Glomerular endothelial cell (primary cell): ENCODE data around the gene ROR1. TPM values are rescaled to one million over a fixed set of nuclear protein-coding genes. Genes with fewer than 3 reads are reported as not detected.

Experiments used
- DNase-seq: peaks from one replicate; pipeline ENCODE4 v3.0.0-alpha.2; 2011; ENCODE audit warnings: low read depth, low spot score; ENCODE audit errors: extremely low read depth
- total RNA-seq: library from RNA; depleted of rRNA; stranded (reverse); fragments of >200 nt; gene quantifications from 2 replicates; pipeline ENCODE4 v1.2.3, GENCODE V29; 2015

ROR1 gene
- total RNA-seq, 1 donor from 2014 or later: 28.5 TPM

GRCh38 chr1:64161357-64161941 lies 387.6 kb downstream of the ROR1 start:
- DNase-seq: no peak

DNA sequence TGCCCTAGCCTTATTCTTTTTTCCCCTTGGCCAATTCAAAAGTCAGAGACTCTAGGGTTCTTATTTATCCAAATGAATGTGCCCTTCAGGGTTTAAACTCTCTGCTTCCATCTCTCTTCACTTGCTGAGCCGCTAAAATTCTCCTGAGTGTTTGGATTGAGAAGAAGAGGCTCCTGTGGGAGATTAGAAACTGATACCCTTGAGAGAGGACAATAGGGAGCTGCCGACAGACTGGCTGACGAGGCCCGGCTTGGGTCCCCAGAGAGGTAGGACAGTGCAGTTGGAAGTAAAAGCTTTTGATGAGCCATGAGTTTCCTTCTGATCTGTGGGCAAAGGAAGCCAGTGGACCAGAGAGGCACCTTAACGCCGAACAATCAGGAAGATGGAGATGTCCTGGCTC lies 388.3 kb downstream of the ROR1 start:
- no peak for DNase-seq

DNA sequence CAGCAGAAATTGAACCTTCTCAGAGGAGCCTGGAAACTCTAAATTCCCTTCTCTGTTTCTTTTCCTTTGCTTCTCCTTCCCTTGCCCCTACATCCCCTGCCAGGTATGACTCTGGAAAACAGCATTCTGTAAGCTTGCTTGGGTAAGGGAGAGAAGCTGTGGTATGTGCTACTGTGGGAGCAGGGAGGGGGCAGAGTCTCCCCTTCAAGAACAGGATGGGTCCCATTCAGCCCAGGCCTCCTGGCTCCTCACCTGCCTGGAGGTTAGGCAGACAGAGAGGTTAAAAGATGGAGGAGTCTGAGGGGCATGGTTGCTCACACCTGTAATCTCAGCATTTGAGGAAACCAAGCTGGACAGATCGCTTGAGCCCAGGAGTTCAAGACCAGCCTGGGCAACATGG lies 389.0 kb downstream of the ROR1 start:
- no peak for DNase-seq

GRCh38 chr1:64163431-64163830 lies 389.6 kb downstream of the ROR1 start:
- no peak for DNase-seq

DNA sequence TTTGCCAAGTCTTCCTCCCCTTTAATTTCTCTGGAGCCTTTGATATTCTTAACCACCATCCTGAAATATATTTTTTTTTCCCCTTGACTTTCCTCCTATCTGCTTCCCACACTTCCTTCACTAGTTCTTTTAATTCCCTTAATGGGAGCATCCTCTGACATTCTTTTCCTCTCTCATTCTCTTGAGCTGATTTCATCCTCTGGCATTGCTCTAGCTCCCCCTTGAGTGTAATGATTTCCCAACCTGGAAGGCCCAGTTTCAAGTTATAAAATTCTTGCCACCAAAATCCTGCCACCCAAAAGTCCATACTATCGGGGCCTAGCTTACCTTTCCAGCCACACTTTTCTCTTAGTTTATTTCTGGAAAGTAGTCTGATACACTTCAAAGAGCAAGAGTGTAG lies 390.2 kb downstream of the ROR1 start:
- DNase-seq: no peak

- no peak for DNase-seq
These were observed 392.8 kb downstream of the ROR1 start for GRCh38 chr1:64166629-64167028.

GRCh38 chr1:64167176-64167575 lies 393.4 kb downstream of the ROR1 start:
- DNase-seq: no peak

DNA sequence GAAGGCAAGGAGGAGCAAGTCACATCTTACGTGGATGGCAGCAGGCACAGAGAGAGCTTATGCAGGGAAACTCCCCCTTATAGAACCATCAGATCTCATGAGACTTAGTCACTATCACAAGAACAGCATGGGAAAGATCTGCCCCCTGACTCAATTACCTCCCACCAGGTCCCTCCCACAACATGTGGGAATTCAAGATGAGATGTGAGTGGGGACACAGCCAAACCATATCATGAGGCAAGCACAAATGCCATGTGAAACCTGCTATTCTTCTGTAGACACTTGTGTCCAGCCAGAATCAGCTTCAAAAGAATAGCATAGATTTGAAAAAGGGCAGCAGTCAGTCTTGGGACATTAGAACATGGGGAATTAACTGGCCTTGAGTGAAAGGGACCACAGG lies 397.4 kb downstream of the ROR1 start:
- no peak for DNase-seq

DNA sequence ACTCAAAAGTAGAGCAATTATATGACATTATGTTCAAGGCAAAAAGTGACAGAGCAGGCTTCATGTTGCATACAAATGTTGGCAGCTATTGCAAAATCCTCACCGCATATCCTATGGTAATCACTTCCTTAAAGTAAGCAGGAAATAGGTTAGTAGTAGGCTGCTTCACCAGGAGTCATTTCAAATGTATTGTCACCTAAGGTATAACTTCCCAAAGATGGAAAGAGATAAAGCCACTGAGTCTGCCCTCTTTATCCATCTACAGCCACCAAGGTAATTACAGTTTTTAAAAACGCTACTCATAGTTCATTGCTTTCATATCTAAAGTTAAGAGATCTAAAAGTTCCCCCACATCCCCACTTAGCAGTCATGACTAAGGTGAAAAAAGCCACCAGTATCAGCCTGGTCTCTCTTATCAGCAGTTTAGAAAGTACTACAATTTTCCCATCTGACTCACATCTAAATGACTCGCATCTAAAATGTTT lies 398.0 kb downstream of the ROR1 start:
- no peak for DNase-seq

GRCh38 chr1:64172458-64172983 lies 398.7 kb downstream of the ROR1 start:
- DNase-seq: no peak

- no peak for DNase-seq
These were observed 399.6 kb downstream of the ROR1 start for GRCh38 chr1:64173336-64173940.

- no peak for DNase-seq
These were observed 401.8 kb downstream of the ROR1 start for GRCh38 chr1:64175639-64176038.

GRCh38 chr1:64176659-64177058 lies 402.8 kb downstream of the ROR1 start:
- no peak for DNase-seq

GRCh38 chr1:64179588-64179987 lies 405.8 kb downstream of the ROR1 start:
- DNase-seq: no peak

- DNase-seq: no peak
These were observed 408.4 kb downstream of the ROR1 start for GRCh38 chr1:64182207-64182606.

- no peak for DNase-seq
These were observed 409.7 kb downstream of the ROR1 start for GRCh38 chr1:64183395-64184002.

DNA sequence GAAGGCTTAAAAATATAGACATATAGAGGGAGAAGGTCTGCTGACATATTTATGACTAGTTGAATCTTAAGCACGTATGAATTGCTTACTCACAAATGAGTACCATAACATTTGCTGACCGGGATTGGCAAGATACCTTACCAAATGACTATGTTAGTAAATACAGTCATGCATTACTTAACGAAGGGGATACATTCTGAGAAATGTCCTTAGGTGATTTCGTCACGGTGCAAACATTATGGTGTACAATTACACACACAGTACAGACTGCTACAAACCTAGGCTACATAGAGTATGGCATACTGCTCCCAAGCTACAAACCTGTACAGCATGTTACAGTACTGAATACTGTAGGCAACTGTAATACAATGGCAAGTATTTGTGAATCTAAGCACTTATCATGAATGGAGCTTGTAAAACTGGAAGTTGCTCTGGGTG lies 410.2 kb downstream of the ROR1 start:
- DNase-seq: no peak

GRCh38 chr1:64186138-64186897 lies 412.5 kb downstream of the ROR1 start:
- DNase-seq: no peak

- no peak for DNase-seq
These were observed 413.1 kb downstream of the ROR1 start for GRCh38 chr1:64186898-64187280.

DNA sequence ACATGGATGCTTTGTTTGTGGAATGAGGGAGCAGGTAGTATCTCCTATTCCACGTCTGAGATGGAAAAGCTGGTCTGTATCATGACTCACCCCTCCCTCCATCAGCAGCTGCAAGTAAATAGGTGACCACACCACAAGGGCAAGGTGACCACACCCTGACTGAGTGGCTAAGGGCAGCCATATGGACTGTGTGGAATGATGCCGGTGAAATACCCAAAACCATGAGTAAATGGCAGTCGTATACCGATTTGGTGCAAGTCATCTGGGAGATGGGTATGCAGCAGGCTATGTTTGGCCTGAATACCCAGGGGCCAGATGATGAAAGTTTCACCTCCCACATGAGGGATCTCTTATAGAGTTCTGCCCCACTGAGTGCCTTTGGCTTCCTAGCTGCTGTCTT lies 413.8 kb downstream of the ROR1 start:
- no peak for DNase-seq

GRCh38 chr1:64192290-64192689 lies 418.5 kb downstream of the ROR1 start:
- no peak for DNase-seq
